Posterior vena cava (tissue), 2 donors: ENCODE measurements around the gene PKNOX2. TPM values are rescaled to one million over a fixed set of nuclear protein-coding genes. Genes with fewer than 3 reads are reported as not detected.

Experiments used
- DNase-seq: peaks from one replicate; pipeline ENCODE4 v3.0.0-alpha.2; 2020; ENCODE audit warnings: low spot score
- intact Hi-C, 2 donors: fragments of 100-400 bp; cut with DNase I; formaldehyde crosslinking; loops; one replicate each; pipeline versions ENCODE4 v1.14.1 to v1.14.2; 2022 to 2023
- total RNA-seq, 2 donors: library from RNA; stranded (reverse); fragmentation: NEBNext Ultra II Directional; extraction: Animal tissue kit (Norgen Biotek cat#: 25700); gene quantifications; one replicate each; pipeline ENCODE4 v1.2.1, GENCODE V29; 2021
- donor health status: DM: yes; HTN: yes; CAD: no.
- donor health status: DM: yes; HTN: yes; CAD: no.

Gene PKNOX2
- total RNA-seq, 2 donors from 2014 or later: 8.2 to 8.3 TPM

DNA sequence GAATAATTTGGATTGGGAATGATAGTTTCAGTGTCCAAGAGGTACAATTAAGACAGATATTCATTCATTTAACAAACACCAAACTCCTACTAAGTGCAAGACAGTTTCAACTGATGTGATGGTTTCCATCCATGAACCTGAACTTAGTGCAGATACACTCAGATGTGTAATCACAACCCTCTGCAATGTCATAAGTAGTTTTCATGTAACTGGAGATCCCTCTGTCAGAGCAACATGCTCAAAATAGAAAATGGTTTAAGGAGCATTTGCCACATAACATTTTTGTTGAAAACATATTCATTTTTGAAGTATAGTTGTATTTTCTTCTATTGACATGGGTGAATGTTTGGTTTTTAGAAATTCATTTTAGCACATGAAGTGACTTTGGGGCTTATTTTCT lies 16.5 kb upstream of the PKNOX2 start:
- intact Hi-C loops: loop anchor here in 1 of 2 donors (10.0 kb wide), 1 partner anchor 183 kb away; no protein-coding TSS in a partner anchor
- no peak for DNase-seq

GRCh38 chr11:125148743-125149142 lies 15.8 kb upstream of the PKNOX2 start:
- intact Hi-C loops: loop anchor here in 1 of 2 donors (10.0 kb wide), 1 partner anchor 184 kb away; no protein-coding TSS in a partner anchor
- DNase-seq: no peak

GRCh38 chr11:125153837-125154236 lies 10.7 kb upstream of the PKNOX2 start:
- DNase-seq: no peak
- intact Hi-C loops: no loop called here

GRCh38 chr11:125154378-125155099 lies 10.0 kb upstream of the PKNOX2 start:
- intact Hi-C loops: no loop called here
- no peak for DNase-seq

- intact Hi-C loops: no loop called here
- no peak for DNase-seq
Observed at GRCh38 chr11:125155100-125155444, 9.5 kb upstream of the PKNOX2 start.

DNA sequence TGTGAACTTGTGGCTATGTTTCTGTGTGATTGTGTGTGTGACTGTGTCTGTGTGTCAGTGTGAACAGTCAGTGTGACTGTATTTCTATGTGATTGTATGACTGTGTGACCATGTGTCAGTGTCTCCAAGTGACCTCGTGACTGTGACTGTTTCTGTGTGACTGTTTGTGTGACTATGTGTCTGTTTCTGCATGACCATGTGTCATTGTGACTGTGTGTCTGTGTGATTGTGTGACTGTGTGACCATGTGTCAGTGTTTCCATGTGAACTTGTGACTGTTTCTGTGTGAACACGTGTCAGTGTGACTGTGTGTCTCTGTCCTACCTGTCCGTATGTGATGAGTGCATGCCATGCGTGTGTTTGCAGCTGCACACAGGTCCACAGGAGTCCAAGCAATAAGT lies 8.8 kb upstream of the PKNOX2 start:
- intact Hi-C loops: no loop called here

GRCh38 chr11:125156346-125157117 lies 8.0 kb upstream of the PKNOX2 start:
- DNase-seq: no peak
- intact Hi-C loops: no loop called here

More for the DNA sequence above, 8.8 kb upstream of the PKNOX2 start:
- DNase-seq: no peak

DNA sequence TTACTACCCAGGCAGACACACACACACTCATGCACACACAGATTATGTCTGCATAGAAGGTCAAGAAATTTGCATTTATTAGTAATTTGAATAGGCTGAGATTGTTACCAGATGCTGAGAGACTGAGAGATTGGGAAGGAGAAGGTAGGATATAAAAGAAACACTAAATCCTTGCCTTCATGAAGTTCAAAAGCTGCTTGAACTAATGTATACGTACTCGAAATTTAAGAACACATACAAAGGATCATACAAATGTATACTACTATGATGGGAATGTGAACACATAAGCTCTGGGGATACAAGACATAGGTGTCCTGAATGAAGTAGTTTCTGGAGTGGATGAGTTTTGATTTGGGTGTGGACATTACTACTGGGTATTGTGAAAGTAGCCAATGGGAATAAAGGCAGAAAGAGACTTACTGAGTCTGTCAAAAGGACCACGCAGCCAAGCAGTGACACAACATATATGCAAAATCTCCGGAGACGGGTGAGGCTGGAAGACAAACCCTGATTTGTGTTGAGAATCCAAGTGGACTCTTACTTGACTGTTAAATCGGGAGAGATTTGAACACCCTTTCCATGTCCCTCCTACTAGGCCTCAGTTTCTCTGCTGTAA lies 7.3 kb upstream of the PKNOX2 start:
- intact Hi-C loops: no loop called here
- no peak for DNase-seq

GRCh38 chr11:125157953-125158680 lies 6.4 kb upstream of the PKNOX2 start:
- no peak for DNase-seq
- intact Hi-C loops: no loop called here

DNA sequence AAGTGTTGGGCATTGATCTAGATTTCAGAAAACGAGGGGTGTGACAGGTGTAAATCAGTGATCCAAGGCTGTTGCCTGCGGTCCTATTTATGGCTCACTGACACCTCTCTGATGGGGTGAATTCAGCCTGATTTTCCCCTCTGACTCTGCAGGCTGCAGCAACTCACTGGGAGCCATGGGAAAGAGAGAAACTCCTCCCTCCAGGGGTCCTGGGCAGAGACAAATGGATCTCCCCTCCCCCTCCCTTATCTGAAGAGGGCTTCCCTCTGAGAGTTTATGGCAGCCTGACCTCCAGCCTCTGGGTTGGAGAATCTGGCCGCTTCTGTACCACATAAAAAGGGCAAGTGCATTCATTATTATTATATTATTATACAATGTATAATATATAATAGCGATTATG lies 1.8 kb upstream of the PKNOX2 start:
- intact Hi-C loops: loop anchor here in 1 of 2 donors (5.0 to 10.0 kb wide), 2 partner anchors 125 to 242 kb away; no protein-coding TSS in a partner anchor
- DNase-seq: no peak

- no peak for DNase-seq
- intact Hi-C loops: loop anchor here in 1 of 2 donors (2.0 to 10.0 kb wide), 3 partner anchors 124 to 241 kb away; no protein-coding TSS in a partner anchor
Observed at GRCh38 chr11:125163431-125164063, 1.0 kb upstream of the PKNOX2 start.

DNA sequence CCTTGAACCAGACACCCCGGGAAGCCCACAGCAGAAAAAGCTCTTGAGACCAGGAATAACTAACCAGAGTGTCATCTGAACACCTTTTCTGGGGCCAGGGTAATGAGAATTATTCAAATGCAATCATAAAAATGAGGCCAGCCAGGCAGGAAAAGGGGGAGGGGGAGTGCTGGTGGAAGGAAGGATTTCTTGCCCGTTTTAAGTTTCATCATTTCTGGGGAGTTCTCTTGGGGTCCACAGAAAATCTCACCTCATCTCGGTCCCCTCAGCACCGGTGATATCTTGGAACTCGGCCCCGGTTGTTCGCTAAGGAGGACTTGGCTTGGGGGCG lies 495 bp upstream of the PKNOX2 start:
- intact Hi-C loops: loop anchor here in 1 of 2 donors (2.0 to 10.0 kb wide), 3 partner anchors 123 to 241 kb away; no protein-coding TSS in a partner anchor
- no peak for DNase-seq

- DNase-seq: peak; percentile 88
- intact Hi-C loops: loop anchor here in 1 of 2 donors (2.0 to 10.0 kb wide), 2 partner anchors 184 to 240 kb away; no protein-coding TSS in a partner anchor
Observed at GRCh38 chr11:125165111-125165842, 726 bp downstream of the PKNOX2 start.

- DNase-seq: no peak
Observed at GRCh38 chr11:125165843-125166763, 1.6 kb downstream of the PKNOX2 start.

DNA sequence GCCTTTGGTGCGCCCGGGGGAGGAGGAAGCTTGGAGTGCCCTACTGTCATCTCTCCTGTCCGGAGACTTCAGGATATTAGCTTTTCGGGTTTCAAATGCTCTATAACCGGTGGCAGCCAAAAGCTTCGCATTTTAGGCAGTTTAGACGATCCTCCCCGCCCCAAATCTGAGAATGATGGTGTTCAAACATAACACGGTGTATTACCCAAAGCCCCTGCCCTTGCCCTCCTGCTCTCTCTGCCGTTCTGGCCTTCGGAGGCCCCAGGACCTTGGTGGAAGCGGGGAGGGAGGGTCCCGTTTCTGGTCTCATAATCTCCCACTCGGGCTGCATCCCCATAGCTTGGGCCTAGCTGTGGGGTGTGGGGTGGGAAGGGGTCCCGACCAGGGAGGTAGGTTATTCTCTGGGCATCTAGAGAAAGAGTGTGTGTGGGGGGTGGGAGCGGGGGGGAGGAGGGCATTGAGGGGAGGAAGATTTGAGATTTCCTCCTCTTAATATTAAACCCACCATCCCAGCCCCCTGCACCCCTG lies 2.3 kb downstream of the PKNOX2 start:
- intact Hi-C loops: loop anchor here in 1 of 2 donors (10.0 kb wide), 1 partner anchor 238 kb away; no protein-coding TSS in a partner anchor

More at GRCh38 chr11:125165843-125166763, 1.6 kb downstream of the PKNOX2 start:
- intact Hi-C loops: loop anchor here in 1 of 2 donors (2.0 to 10.0 kb wide), 2 partner anchors 183 to 239 kb away; no protein-coding TSS in a partner anchor

DNA sequence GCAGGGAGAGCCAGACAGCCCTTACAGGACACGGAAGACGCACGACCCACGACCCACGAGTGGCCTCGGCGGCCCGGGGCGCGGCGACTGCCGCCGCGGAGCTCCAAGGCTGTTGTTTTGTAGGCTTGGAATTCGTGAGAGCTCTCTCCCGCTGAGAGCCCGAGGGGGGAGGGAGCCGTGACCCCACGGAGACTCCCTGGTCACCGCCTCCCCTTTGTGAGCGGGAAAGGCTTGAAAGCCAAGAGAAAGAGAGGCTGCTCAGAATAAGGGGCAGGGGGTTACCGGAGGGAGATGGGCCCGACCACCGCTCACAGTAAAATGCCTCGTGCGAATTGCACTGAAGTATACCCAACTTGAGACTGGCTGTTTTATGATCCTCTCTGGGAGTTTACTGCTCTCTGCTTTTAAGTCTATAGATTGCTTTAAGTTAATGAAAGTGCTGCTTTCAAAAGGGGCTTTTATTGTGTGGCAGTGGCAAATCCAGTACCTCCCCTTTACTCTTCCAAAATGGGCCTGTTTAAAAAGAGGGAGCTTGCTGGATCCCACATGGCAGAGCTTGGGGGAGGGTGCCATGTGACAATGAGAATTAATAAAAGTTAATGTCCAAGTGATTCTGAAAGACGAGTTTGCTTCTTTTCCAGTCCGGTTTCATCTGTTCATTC lies 2.9 kb downstream of the PKNOX2 start:
- DNase-seq: no peak
- intact Hi-C loops: loop anchor here in 1 of 2 donors (10.0 kb wide), 1 partner anchor 237 kb away; no protein-coding TSS in a partner anchor

More for the DNA sequence above, 2.3 kb downstream of the PKNOX2 start:
- DNase-seq: no peak
